HG03175 (cell line): Measurements from ENCODE around the gene UBL3.

Experiments used
- ATAC-seq: cut with Tn5 transposase; IDR thresholded peaks from one replicate; pipeline ENCODE4 v1.9.1; 2021; ENCODE audit warnings: mild to moderate bottlenecking, moderate library complexity; ENCODE audit not compliant: unreplicated experiment

Gene UBL3

GRCh38 chr13:29761160-29761559 is 89.3 kb downstream of the UBL3 start:
- ATAC-seq, result no peak

- ATAC-seq, result no peak
Observed at GRCh38 chr13:29760544-29760943, 89.9 kb downstream of the UBL3 start.

GRCh38 chr13:29758531-29759114 is 91.8 kb downstream of the UBL3 start:
- peak; percentile 84 for ATAC-seq

- ATAC-seq, result no peak
Observed at GRCh38 chr13:29756506-29756905, 93.9 kb downstream of the UBL3 start.

- ATAC-seq, result no peak
Observed at GRCh38 chr13:29754473-29754806, 96.0 kb downstream of the UBL3 start.

GRCh38 chr13:29753618-29754472 is 96.6 kb downstream of the UBL3 start:
- ATAC-seq, result no peak

- no peak for ATAC-seq
Observed at GRCh38 chr13:29752175-29752574, 98.2 kb downstream of the UBL3 start.

GRCh38 chr13:29750183-29750530 is 100.3 kb downstream of the UBL3 start:
- ATAC-seq, result no peak

- no peak for ATAC-seq
Observed at GRCh38 chr13:29749401-29750182, 100.8 kb downstream of the UBL3 start.

- no peak for ATAC-seq
Observed at GRCh38 chr13:29748097-29748496, 102.3 kb downstream of the UBL3 start.

GRCh38 chr13:29746148-29746677 is 104.2 kb downstream of the UBL3 start:
- ATAC-seq, result no peak

- no peak for ATAC-seq
Observed at GRCh38 chr13:29745704-29746103, 104.7 kb downstream of the UBL3 start.

- ATAC-seq, result no peak
Observed at GRCh38 chr13:29743201-29743786, 107.1 kb downstream of the UBL3 start.

- ATAC-seq, result no peak
Observed at GRCh38 chr13:29740961-29741360, 109.5 kb downstream of the UBL3 start.

GRCh38 chr13:29737061-29737460 is 113.4 kb downstream of the UBL3 start:
- ATAC-seq, result no peak

GRCh38 chr13:29733147-29733611 is 117.2 kb downstream of the UBL3 start:
- no peak for ATAC-seq

- no peak for ATAC-seq
Observed at GRCh38 chr13:29730253-29730652, 120.2 kb downstream of the UBL3 start.

GRCh38 chr13:29722415-29722814 is 128.0 kb downstream of the UBL3 start:
- no peak for ATAC-seq

GRCh38 chr13:29721766-29722165 is 128.7 kb downstream of the UBL3 start:
- no peak for ATAC-seq

- no peak for ATAC-seq
Observed at GRCh38 chr13:29718694-29719093, 131.7 kb downstream of the UBL3 start.

- no peak for ATAC-seq
Observed at GRCh38 chr13:29716493-29716892, 133.9 kb downstream of the UBL3 start.
